OCI-LY7 (cell line): Measurements from ENCODE around the gene MS4A18. TPM values are rescaled to one million over a fixed set of nuclear protein-coding genes. Genes with fewer than 3 reads are reported as not detected.

ENCODE experiments used
- BruUV-seq: library from RNA; stranded (reverse); fragments of 400-500 nt; replicated peaks from 2 replicates; lab custom pipeline; 2021; lab: Mats Ljungman, UMichigan
- CTCF ChIA-PET: fragments of 300-600 bp; sonication (Branson Sonifier 250); formaldehyde crosslinking; loops from one replicate; lab custom pipeline; 2022; ENCODE audit warnings: antibody characterized with exemption; ENCODE audit not compliant: unreplicated experiment; lab: Charles Lee
- POLR2A ChIA-PET: fragments of 300-600 bp; sonication (Branson Sonifier 250); formaldehyde crosslinking; loops from one replicate; lab custom pipeline; 2022; ENCODE audit warnings: antibody characterized with exemption; lab: Charles Lee
- DNase-seq: peaks from one replicate; pipeline ENCODE4 v3.0.0-alpha.2; 2015; ENCODE audit warnings: low spot score
- H2AFZ ChIP-seq: fragments of 200-600 bp; sonication (generic), shearing (Covaris generic); 2 replicates; pipeline ENCODE4 v1.6.1; 2014; ENCODE audit warnings: mild to moderate bottlenecking, antibody characterized with exemption, low read length, moderate library complexity
- H3K27ac ChIP-seq: fragments of 200-600 bp; sonication (generic); 2 replicates; pipeline ENCODE4 v1.5.1; 2014; ENCODE audit warnings: mixed run types, low read depth, mild to moderate bottlenecking, moderate library complexity, low read length, inconsistent platforms; ENCODE audit not compliant: poor library complexity, severe bottlenecking
- H3K36me3 ChIP-seq: fragments of 200-600 bp; sonication (generic); 2 replicates; pipeline ENCODE4 v1.6.1; 2014; ENCODE audit warnings: mild to moderate bottlenecking, antibody characterized with exemption, low read length, moderate library complexity, mixed read lengths; ENCODE audit not compliant: insufficient read depth
- H3K4me1 ChIP-seq: fragments of 200-600 bp; sonication (generic); 2 replicates; pipeline ENCODE4 v1.5.1; 2014; ENCODE audit warnings: mild to moderate bottlenecking, low read length; ENCODE audit not compliant: insufficient read depth, poor library complexity, severe bottlenecking
- H3K4me2 ChIP-seq: fragments of 200-600 bp; sonication (generic); 2 replicates; pipeline ENCODE4 v1.6.1; 2014; ENCODE audit warnings: mild to moderate bottlenecking, low read length
- H3K4me3 ChIP-seq: fragments of 200-600 bp; sonication (generic); 2 replicates; pipeline ENCODE4 v1.5.1; 2014; ENCODE audit warnings: mild to moderate bottlenecking, low read depth, low read length; ENCODE audit not compliant: poor library complexity, severe bottlenecking
- H3K79me2 ChIP-seq: fragments of 200-600 bp; sonication (generic); 2 replicates; pipeline ENCODE4 v1.6.1; 2016; ENCODE audit warnings: low read depth, mild to moderate bottlenecking, low read length, moderate library complexity, mixed read lengths; ENCODE audit not compliant: insufficient read depth
- H3K9me2 ChIP-seq: fragments of 200-600 bp; sonication (generic); 2 replicates; pipeline ENCODE4 v1.6.1; 2016; ENCODE audit warnings: mild to moderate bottlenecking, low read length, mixed read lengths; ENCODE audit not compliant: insufficient read depth
- H3K9me3 ChIP-seq: fragments of 200-600 bp; sonication (generic); 2 replicates; pipeline ENCODE4 v1.6.1; 2014; ENCODE audit warnings: mild to moderate bottlenecking, mixed run types, low read length, mixed read lengths
- H4K20me1 ChIP-seq: fragments of 200-600 bp; sonication (generic); 2 replicates; pipeline ENCODE4 v1.6.1; 2014; ENCODE audit warnings: mild to moderate bottlenecking, antibody characterized with exemption, low read length, moderate library complexity, mixed read lengths; ENCODE audit not compliant: insufficient read depth
- CTCF ChIP-seq: fragments of 200-600 bp; sonication (generic); conservative IDR thresholded peaks from 2 replicates; pipeline ENCODE4 v1.5.1; 2014; ENCODE audit warnings: mild to moderate bottlenecking, antibody characterized with exemption, low read length, moderate library complexity, mixed read lengths
- EZH2phosphoT487 ChIP-seq: fragments of 200-600 bp; sonication (generic); IDR thresholded peaks from 2 replicates; pipeline ENCODE4 v1.6.1; 2018; ENCODE audit warnings: low read depth, borderline replicate concordance, mild to moderate bottlenecking, mixed run types, antibody characterized with exemption, low read length, moderate library complexity, mixed read lengths
- intact Hi-C: fragments of 100-400 bp; cut with micrococcal nuclease; formaldehyde crosslinking; loops from one replicate; pipeline ENCODE4 v1.10.0; 2022; ENCODE audit not compliant: unreplicated experiment
- total RNA-seq, 2 experiments: library from RNA; depleted of rRNA in 1 of 2; stranded (reverse); fragments of >200 nt in 1 of 2; shearing (Covaris generic) in 1 of 2; gene quantifications; 2 replicates each; pipeline ENCODE4 v1.2.3, GENCODE V29; 2014 to 2022

MS4A18 gene
- total RNA-seq, 2 experiments from 2014 or later, result not detected

DNA sequence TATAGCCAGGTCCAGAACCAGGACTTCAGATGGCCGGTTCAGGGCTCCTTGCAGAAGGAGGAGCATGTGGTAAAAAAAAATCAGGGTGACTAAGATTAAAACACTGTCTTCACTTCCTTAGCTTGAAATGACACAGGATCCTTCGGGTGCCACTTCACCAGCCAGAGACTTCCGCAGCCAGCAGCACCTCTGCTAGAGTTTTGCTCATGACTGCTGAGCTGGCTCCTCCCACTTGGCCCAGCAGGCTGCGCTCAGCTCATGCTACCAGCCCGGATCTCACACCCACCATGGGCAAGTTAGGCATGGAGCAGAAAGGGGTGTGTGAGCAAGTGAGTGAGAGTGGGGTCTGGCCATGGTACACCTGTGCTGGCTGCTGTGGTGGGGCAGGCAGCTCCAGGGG lies 6.6 kb upstream of the MS4A18 start:
- TF ChIP-seq EZH2phosphoT487 (no peak), CTCF (no peak)
- H3K79me2 ChIP-seq, result no peaks in the 10 kb centered on the region
- ChIA-PET CTCF (no interaction called here), POLR2A (no interaction called here)
- intact Hi-C loops, result no loop called here
- H4K20me1 ChIP-seq, result no peaks in the 10 kb centered on the region
- no peak overlapping the region for H3K27ac ChIP-seq
- H3K4me1 ChIP-seq, result no peaks in the 10 kb centered on the region
- H2AFZ ChIP-seq, result no peak overlapping the region
- no peaks in the 10 kb centered on the region for H3K9me2 ChIP-seq
- H3K36me3 ChIP-seq, result no peaks in the 10 kb centered on the region
- H3K9me3 ChIP-seq, result 0 out of 2 replicates have a peak, but pooled peaks cover 5% of the 10 kb centered on the region
- H3K4me3 ChIP-seq, result no peak overlapping the region
- DNase-seq, result no peak
- H3K4me2 ChIP-seq, result no peak overlapping the region
- BruUV-seq, result no TSS peak

DNA sequence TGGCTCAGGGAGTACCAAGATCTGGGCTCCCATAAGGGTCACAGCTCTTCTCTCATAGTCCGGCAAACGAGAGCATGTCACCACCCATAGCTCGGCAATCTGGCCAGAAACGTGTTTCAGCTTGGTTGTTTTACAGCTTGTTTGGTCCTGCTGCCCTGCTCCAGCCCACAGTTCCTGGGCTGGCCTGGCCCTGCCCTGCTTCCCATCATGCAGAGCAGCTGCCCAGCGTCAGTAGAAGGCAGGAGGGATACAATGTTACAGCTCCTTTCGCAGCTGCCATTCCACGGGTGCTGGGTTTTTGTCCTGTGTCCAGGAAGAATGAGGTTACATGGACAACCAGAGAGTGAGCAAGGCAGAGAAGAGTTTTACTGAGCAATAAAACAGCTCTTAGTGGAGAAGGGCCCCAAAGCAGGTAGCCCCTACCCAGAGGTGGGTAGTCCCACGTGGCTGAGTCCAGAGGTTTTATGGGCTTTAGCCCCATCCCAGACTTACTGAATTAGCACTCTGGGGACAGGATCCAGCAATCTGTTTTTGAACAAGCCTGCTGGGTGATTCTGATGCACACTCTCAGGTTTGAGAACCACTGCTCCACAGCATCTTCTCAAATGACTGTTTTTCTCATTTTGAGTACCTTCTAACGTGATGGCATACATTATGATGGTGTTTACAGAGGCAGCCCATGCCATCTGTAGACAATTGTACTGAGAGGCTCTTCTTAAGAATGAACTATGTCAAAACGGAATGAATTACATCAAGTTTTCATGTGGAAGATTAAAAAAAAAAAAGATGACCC lies 5.8 kb upstream of the MS4A18 start:
- Histone ChIP-seq H3K27ac (no peak overlapping the region), H3K36me3 (no peaks in the 10 kb centered on the region), H3K4me1 (no peaks in the 10 kb centered on the region), H4K20me1 (no peaks in the 10 kb centered on the region), H3K4me2 (no peak overlapping the region), H3K9me2 (no peaks in the 10 kb centered on the region), H2AFZ (no peak overlapping the region), H3K9me3 (0 out of 2 replicates have a peak, but pooled peaks cover 5% of the 10 kb centered on the region), H3K79me2 (no peaks in the 10 kb centered on the region), H3K4me3 (no peak overlapping the region)
- no peak for TF ChIP-seq CTCF
- TF ChIP-seq EZH2phosphoT487, result no peak
- POLR2A ChIA-PET, result interaction anchor here (0.9 kb wide), 1 partner anchor 72 kb away, joined by 3 read pairs; no protein-coding TSS in a partner anchor
- intact Hi-C loops, result no loop called here
- DNase-seq, result no peak
- no TSS peak for BruUV-seq
- CTCF ChIA-PET, result no interaction called here

DNA sequence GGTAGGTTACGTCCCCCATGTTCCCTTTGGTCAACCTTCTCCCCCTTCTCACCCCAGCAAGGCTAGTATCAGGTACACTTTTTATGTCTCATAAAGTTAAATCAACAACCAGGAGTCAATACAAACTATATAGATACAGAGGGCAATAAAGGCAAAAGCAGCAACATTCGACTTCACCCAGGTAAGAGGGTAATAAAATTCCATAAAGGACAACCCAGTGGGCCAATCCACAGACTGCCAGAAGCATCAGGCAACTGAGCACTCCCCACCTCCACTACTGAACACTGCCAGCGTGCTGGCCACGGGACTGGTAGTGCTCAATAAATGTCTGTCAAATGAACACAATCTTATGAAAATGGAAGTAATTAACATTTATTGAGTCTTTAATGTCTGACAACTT lies 5.1 kb upstream of the MS4A18 start:
- Histone ChIP-seq H3K4me1 (no peaks in the 10 kb centered on the region), H4K20me1 (no peaks in the 10 kb centered on the region), H3K9me3 (0 out of 2 replicates have a peak, but pooled peaks cover 5% of the 10 kb centered on the region), H3K4me3 (no peak overlapping the region), H3K36me3 (no peaks in the 10 kb centered on the region), H3K79me2 (no peaks in the 10 kb centered on the region), H3K27ac (no peak overlapping the region), H3K9me2 (no peaks in the 10 kb centered on the region), H3K4me2 (no peak overlapping the region), H2AFZ (no peak overlapping the region)
- BruUV-seq, result no TSS peak
- DNase-seq, result no peak
- TF ChIP-seq CTCF, result no peak
- no peak for TF ChIP-seq EZH2phosphoT487
- POLR2A ChIA-PET, result interaction anchor here (0.9 kb wide), 1 partner anchor 72 kb away, joined by 3 read pairs; no protein-coding TSS in a partner anchor
- CTCF ChIA-PET, result no interaction called here
- intact Hi-C loops, result no loop called here
